GM21529 (cell line): ENCODE measurements around the gene MOK.

ENCODE experiments used
- ATAC-seq: cut with Tn5 transposase; IDR thresholded peaks from one replicate; pipeline ENCODE4 v1.9.1; 2021; ENCODE audit not compliant: unreplicated experiment

MOK gene

DNA sequence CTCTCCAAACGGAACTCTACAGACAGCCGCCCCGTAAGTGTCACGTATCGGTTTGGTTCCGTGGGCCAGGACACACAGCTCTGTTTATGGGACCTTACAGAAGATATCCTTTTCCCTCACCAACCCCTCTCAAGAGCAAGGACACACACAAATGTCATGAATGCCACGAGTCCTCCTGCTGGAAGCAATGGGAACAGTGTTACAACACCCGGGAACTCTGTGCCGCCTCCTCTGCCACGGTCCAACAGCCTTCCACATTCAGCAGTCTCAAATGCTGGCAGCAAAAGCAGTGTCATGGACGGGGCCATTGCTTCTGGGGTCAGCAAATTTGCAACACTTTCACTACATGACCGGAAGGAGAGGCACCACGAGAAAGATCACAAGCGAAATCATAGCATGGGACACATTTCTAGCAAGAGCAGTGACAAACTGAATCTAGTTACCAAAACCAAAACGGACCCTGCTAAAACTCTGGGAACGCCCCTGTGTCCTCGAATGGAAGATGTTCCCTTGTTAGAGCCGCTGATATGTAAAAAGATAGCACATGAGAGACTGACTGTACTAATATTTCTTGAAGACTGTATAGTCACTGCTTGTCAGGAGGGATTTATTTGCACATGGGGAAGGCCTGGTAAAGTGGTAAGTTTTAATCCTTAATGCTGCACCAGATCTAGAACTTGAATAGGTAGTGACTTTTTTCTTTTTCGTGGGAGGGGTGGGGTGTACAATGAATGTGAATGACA is 95.6 kb downstream of the MOK start:
- no peak for ATAC-seq

DNA sequence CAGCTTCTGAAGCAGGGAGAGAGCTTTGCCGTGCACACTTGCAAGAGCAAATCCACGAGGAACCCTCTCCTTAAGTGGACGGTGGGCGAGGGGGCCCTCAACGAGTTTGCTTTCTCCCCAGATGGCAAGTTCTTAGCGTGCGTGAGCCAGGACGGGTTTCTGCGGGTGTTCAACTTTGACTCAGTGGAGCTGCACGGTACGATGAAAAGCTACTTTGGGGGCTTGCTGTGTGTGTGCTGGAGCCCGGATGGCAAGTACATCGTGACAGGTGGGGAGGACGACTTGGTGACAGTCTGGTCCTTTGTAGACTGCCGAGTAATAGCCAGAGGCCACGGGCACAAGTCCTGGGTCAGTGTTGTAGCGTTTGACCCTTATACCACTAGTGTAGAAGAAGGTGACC is 96.2 kb downstream of the MOK start:
- ATAC-seq, result no peak

- no peak for ATAC-seq
Measured at GRCh38 chr14:102207831-102208365, 97.1 kb downstream of the MOK start.

- ATAC-seq, result no peak
Measured at GRCh38 chr14:102206918-102207317, 98.0 kb downstream of the MOK start.

DNA sequence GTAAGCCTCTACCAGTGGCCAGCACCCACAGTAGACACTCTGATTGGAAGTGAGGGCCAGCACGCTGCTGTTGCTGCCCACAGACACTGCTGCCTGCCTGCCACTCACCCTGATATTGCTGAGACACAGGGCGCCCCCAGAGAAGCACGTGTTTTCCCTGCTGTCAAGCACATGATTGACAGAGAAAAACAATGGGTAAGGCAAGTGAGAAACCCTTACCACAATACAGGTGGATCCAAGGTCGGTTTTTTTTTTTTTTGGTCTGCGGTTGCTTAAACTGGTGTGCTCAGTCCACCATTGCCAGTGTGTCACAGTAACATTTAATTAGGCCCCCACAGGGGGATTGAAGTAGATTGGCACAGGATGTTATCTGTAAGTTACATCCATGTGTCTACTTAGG is 99.4 kb downstream of the MOK start:
- ATAC-seq, result no peak

DNA sequence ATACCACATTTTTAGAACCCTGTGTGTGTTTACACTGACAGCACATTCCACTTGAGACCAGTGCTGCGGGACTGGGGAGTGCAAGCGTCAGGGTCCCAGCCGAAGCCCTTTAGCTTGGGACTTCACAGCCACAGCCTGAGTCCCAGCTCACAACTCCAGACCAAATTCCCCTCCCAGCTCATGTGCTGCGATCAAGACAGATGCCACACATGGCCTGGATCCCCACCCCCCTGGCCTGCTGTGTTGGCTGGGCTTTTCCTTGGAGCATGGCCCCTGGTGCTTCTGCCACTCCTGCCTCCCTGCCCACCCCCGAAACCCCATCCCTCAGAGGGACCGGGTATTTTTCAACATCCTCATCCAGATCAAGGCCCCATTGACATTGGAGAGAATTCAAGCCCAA is 101.6 kb downstream of the MOK start:
- no peak for ATAC-seq

DNA sequence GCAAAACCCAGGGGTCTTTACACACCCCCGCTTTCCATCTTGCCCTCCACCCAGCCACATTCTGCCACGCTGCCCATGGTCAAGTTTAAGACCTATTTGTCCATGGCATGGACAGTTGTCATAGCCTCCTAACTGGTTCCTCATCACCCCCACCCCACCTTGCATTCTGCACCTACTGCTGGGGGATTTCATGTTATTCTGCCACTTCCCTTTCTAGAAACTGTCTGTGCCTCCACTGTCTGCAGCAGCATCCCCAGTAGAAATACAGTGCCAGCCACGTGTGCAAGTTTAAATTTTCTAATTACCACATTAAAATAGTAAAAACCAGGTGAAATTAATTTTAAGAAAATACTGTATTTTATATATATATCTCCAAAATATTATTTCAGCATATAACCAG is 102.0 kb downstream of the MOK start:
- no peak for ATAC-seq

GRCh38 chr14:102201776-102202175 is 103.2 kb downstream of the MOK start:
- no peak for ATAC-seq

DNA sequence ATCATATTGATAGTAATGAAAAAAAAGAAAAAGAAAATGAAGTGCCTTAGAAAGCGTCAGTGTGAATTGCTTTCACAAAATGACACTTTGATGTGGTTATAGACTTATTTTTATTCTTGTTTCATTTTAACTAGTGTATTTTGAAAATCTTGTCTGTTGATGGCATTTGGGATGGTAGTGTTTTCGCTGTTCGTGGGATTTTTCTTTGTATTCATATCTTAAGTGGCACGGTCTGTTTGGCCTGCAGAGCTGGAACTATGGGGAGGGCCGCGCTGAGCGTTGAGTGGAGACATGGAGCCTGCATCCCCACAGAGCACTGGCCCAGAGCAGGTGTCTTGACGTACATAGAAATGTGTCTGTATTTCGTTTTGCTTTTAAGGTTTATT is 103.6 kb downstream of the MOK start:
- ATAC-seq, result no peak

GRCh38 chr14:102200690-102201352 is 104.1 kb downstream of the MOK start:
- ATAC-seq, result no peak

DNA sequence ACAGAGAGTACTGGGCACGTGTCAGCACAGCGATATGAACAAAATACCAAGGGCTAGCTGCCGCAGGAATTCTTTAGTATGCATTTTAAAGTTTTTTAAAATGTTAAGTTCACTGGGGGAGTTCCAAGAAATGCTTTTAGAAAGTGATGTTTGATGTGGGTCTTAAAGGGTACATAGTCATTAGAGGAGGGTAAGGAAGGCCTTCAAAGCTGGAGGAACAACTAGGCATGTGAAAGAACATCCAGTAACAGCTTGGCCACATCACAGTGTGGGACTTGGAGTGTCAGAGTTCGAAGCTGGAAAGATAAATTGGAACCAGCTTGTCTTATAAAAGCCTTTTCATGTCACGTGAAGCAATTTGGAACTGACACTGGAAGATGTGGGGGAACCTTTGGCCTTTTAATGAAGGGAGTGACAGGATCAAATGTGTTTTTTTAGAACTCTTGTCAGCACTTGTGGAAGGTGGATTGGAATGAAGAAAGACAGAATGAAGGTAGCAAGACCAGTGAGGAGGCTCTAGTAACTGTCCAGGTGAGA is 107.6 kb downstream of the MOK start:
- no peak for ATAC-seq

- no peak for ATAC-seq
Measured at GRCh38 chr14:102196902-102197230, 108.1 kb downstream of the MOK start.

DNA sequence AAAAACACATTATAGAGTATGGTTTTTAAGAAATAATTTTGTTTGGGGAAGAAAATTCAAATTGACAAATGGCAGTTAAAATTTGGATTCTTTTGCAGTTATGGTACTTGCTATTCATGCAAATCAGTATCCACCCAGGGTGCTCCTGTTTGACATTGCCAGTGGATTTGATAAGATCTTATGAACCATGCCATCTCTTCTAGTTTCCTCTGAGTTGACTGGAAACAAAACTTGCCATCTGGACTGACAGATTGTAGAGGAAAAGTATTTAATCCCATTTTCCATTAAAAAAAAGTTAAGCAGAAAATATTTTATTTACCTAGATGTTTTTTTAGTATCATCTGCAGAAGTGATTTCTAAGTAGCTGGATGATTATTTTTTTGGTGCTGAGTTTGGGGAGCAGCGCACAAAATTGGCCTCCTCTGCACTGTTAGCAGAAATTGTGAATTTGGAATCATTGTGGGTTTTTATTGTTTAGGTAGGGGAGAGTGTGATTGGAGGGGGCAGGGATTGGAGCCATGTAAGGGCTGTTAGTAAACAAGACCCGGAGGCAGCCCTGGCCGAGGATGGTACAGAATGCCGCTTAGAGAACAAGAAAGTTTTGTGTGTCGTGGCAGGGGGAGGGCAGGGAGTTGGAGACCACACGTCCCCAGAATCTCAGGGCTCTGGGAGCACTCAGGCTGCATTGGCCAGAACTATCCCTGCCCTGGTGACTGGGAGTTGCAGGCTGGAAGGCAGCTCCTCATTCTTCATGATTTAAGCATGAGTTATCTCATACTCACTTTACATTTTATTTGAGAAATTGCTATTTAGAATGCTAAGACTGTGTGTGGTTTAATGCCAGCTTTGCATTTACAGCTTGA is 108.7 kb downstream of the MOK start:
- no peak for ATAC-seq

- ATAC-seq, result no peak
Measured at GRCh38 chr14:102195446-102195845, 109.5 kb downstream of the MOK start.

DNA sequence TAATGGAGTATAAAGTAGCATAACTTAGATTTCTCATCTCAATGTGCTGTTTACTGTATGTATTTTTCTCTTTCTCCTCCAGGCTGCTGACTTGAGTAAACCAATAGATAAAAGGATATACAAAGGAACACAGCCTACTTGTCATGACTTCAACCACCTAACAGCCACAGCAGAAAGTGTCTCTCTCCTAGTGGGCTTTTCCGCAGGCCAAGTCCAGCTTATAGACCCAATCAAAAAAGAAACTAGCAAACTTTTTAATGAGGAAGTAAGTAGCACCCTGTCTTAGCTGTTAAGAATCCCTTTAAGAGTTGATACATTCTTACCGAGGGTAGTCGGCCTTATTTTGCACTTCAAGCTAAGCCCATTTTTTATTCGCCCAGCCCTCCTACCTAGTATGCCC is 110.1 kb downstream of the MOK start:
- ATAC-seq, result no peak

DNA sequence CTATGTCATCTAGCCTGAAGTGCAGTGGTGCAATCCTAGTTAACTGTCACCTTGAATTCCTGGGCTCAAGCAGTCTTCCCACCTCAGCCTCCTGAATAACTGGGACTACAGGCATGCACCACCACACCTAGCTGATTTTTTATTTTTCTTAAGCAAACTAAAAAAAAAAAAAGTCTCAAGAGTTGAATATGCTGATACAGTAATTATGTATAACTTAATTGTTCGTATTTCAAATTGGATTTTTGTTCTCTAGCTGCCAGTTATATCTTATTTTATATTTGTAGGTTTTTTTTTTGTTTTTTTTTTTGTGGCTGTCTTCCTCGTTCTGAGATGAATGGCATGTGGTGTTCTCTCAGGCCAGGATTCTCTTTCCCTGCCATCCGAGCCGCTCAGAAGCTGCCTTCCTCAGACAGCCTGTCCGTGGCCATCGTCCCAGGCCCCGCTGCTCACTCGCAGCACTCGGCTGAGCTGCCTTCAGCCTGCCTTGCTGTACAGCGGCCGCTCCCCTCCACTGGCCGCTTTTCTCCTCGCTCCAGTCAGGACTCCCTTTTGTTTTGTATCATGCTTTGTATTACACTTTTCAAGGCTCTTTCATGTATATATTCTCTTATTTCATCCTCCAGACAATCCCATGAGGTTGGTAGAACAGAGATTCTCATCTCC is 112.0 kb downstream of the MOK start:
- no peak for ATAC-seq

DNA sequence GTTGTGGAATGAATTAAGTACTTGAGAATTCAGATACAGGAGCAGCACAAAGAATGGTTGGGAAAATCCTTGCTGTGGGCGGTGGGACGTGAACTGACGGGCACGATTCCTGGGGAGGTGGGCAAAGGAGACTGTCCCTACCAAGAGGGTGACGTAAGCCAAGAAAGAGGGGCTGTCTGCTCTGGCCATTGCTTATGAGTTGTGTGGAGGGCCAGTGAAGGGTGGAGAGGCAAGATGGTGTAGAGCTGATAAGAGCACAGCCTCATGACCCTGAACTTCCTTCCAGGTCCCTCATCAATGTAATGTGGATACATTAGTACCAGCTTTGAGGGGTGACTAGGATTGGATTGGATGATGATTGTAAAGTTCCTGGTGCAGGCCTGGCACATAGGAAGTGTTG is 115.1 kb downstream of the MOK start:
- ATAC-seq, result no peak

- no peak for ATAC-seq
Measured at GRCh38 chr14:102188187-102188586, 116.8 kb downstream of the MOK start.

DNA sequence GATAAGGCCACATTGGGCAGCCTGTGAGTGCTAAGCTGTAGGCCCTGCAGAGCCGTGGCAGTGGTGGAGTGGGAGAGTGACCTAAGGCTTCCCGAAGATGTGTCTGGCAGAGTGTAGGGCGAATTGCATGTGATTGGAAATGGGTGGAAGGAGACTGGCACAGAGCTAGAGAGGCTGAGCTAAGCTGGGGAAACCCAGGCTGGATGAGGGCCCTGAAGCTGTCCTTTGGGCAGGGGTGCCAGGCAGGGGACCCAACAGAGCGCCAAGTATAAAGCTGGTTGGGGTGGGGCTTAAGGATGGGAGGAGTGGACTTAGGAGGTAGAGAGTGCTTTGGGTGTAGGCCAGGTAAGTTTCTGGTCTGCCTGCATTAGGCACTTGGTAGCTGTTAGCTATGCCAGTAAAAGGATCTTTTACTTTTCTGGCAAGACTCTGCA is 117.4 kb downstream of the MOK start:
- ATAC-seq, result no peak

- no peak for ATAC-seq
Measured at GRCh38 chr14:102187044-102187443, 117.9 kb downstream of the MOK start.

GRCh38 chr14:102185360-102185759 is 119.6 kb downstream of the MOK start:
- no peak for ATAC-seq
